HG02678 (cell line): ENCODE results near the gene DHX15.
"Not testable (repeated sequence)": the region's sequence is repeated elsewhere in the genome, so short reads cannot be mapped to it uniquely, and the experiment has no call there.

ENCODE experiments used
- ATAC-seq: cut with Tn5 transposase; IDR thresholded peaks from one replicate; pipeline ENCODE4 v1.9.1; 2021; ENCODE audit warnings: mild to moderate bottlenecking, moderate library complexity; ENCODE audit not compliant: unreplicated experiment

DHX15 gene

DNA sequence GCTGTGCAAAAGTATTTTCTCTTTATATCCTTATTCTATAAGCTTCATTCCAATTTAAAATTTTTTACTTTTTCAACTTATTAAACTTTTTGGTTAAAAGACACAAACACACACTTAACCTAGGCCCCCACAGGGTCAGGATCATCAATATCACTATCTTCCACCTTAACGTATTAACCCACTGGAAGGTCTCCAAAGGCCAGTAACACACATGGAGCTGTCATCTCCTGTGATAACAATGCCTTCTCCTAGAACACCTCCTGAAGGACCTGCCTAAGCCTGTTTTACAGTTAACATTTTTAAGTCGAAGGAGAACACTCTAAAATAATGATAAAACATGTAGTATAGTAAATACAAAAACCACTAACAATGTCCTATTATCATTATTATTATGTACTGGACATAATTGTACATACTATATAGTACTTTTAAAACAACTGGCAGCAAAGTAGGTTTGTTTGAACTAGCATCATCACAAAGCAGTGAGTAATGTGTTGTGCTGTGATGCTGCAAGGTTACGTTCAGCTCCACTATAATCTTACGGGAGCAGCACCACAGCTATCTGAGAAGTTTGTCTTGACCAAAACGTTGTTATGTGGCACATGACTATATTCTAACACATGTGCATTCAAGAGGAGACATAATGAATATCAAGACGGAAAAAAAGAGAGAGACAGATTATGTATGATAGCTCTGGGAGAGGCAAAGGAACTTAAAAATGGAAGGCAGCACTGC lies 33.7 kb downstream of the DHX15 start:
- no peak for ATAC-seq

DNA sequence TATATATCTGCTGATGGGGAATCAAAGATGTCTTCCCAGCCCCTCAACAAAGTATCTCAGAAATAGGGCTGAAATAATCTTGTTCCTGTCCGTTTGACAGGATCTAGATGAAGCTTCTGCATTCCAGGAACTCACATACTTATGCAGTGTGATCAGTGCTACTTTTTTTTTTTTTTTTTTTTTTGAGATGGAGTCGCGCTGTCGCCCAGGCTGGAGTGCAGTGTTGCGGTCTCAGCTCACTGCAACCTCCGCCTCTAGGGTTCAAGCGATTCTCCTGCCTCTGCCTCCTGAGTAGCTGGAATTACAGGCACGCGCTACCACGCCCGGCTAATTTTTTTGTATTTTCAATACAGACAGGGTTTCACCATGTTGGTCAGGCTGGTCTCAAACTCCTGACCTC lies 36.4 kb downstream of the DHX15 start:
- no peak for ATAC-seq

DNA sequence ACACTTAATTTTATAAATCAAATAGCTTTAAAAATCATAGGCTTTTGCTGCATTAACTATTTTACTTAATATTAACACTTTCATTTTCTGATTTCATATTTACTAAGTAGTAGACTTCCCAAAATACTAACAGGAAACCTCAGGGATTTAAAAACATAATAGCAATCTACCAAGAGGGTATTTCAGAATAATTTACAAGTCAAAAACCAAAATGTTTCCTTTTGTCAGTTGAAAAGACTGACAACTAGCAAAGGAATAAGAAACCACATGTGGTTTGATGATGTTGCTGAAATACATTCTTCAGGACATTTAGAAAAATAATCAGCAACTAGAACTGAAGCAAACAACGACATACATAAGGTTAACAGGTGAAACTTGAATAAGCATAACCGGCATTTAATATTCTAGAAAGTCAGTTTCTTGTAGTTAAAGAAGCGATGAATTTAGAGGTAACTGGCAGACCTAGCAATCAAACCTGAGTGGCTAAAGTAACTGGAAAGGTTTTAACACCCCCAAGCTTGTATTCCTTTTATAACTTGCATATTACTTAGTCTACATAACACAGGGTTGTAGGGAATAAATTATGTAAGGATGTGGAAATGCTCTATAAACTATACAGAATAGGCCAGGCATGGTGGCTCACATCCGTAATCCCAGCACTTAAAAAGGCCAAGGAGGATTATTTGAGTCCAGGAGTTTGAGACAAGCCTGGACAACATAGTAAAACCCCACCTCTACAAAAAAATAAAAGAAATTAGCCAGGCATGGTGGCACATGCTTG lies 40.0 kb downstream of the DHX15 start:
- ATAC-seq: no peak

DNA sequence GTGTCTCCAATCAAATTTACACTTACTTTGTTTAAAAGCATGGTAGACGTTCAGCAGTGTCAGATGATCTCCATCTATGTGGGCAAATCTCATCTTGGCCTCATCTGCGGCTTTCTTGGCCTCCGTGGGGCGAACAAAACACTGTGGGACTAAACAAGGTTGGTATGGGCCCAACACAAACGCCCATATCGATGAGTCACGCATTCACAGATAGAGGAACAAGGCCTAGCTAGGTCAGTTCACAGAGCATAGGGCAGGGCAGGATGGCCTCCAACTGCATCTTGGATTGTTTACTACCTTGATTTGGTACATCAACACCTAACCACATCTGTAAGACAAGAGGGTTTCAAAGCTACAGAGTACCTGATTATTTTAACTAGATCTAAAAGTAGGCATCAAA lies 47.3 kb downstream of the DHX15 start:
- ATAC-seq: no peak

DNA sequence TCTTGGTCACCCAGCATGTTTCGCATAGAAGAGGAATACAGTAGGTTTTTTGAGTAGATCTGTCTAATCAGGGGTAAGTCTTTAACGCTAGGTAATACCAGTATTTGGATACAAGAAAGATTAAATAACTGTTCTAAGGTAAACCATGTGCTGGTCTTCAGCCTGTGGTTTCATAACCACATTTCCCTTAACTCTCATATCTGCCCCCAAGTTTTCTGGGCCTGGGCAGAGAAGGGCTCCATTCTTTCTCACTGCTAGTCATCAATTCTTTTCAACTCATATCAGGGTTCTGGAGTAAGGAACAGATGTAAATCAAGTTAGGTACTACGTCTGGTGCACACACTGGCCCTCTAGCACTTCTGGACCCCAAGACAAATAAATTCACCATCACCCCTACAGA lies 49.0 kb downstream of the DHX15 start:
- ATAC-seq: no peak

DNA sequence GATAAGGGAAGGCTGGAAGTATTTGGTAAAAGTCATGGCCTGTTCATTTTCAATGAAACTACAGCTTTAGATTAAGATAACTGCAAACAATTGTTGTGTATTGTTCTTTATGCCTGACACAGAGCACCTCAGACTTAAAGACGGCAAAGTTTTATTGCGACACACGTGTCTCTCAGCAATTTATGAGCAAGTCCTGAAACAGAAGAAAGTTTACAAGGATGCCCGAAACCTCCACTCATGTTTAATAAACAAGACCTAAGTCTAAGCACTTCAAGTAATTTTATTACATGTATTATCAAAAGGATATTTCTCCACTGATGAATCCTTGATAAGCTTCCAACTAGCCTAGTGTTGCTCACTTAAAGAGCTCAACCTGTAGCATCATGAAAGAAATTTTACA lies 51.0 kb downstream of the DHX15 start:
- ATAC-seq: no peak

DNA sequence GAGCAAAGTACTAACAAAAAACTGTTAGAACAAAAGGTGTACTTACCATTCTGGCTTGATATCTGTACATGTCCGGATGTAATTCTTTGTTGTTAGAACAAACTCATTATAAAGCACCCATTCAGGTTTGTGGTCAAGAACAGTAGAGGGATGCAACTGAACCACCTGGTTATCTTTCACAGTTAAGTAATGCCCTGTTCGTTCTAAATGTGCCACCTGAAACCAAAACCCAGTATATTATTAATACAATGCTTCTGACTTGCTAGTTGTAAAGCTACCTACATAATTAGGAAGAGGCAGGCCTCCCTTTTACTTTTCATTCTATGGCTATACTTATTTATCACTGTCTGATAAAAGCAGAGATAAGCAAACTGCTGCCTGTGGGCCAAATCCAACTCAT lies 54.8 kb downstream of the DHX15 start:
- ATAC-seq: peak; percentile 91

DNA sequence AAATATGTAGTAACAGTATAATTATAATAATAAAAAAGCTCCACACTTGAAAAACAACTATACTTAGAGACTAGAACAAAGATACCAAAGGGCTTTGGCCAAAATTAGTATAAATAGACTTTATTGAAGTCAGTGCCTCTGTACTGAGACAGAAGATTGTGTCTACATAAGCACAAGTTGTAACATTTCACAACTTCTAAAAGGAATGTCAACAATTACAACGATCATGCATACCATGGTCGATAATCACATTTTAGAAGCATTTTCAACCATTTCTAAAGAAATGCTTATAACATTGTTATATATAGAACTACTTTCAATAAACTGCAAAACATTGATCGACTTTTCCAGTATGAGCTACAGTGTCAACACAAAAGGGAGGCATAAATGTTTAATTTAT lies 57.0 kb downstream of the DHX15 start:
- no peak for ATAC-seq

DNA sequence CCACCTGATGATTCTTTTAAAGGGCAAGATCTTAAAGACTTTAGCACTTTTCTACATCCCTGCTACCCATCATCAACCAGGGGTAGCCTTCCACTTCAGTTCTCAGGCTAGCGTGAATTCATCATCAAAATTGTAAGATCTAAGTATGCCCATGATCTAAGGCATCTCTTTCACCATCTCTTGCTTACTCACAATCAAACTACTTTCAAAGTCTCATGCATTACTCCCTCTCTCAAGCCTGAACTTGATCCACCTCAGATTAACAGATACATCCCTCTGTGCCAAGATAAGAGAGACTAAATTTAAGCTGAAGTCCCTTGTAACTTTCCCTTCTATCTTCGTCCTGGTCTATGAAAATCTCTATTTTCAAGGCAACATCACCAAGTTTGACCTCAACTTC lies 62.8 kb downstream of the DHX15 start:
- no peak for ATAC-seq

DNA sequence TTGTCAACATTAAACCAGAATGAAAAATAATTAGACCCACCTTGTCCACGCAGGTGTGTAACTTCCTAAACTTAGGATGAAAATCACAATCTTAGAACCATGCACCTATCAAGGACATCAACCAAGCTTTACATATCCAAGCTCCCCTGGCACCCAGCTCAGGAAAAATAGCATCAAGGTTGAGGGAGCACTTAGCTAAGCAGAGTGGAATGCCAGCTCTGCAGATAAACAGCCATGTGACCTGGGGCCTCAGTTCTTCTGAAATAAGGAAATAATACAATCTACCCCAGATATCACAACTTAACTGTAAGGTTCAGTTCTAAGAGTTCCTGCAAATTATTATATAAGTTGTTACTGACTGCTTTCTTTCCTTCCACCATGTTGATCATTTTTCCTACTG lies 64.7 kb downstream of the DHX15 start:
- ATAC-seq: no peak

DNA sequence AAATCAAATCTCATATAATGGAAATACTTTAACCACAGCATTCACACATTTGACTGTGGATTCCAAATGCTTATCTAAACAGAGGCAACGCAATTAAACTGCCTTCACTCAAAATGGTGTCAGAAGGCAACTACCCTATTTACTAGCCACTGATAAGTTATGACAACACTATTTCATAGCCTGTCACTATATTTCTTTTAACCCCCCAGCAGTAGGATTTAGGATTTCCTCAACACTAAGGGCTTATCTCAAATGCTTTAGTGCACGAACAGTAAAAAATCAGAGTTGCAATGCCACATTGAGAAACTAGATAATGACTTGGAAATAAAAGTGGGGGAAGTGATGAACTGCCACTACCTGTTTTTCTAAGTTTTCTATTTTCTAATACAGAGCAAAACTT lies 66.7 kb downstream of the DHX15 start:
- ATAC-seq: no peak

DNA sequence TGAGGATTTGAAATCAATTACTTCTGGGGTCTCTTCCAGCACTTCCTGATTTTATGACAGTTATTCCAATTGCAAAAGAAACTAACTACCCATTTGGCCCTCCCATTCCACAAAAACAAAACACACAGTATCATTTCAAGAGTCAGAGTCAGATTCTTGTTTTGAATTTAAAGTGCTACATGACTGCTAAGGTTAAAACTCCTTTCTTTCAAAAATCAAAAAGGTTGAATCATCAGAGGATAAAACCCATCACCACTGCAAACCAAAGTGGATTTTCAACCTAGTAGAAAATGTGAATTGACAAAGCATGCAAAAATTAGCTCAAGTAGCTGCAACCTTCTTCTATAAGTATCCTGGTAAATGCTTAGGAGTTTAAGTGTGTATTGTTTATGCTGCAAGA lies 67.4 kb downstream of the DHX15 start:
- no peak for ATAC-seq

DNA sequence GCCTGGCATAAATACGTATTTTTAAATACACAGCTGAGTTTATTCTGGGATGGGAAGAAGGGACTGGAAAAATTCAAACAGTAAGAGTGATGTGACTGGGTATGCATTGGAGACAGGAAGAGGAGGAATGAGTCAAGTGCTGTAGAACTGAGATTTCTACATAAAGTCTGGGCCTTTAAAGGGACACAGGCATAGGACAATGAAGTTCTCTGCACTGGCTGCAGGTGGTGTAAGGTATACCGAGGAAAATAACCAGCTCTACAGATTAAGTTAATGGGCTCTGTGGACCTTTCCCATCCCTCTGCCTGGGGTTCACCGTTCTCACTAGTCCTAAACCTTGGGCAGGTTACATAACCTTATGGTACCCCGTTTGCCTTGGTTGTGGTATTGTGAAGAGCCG lies 68.7 kb downstream of the DHX15 start:
- ATAC-seq: no peak

DNA sequence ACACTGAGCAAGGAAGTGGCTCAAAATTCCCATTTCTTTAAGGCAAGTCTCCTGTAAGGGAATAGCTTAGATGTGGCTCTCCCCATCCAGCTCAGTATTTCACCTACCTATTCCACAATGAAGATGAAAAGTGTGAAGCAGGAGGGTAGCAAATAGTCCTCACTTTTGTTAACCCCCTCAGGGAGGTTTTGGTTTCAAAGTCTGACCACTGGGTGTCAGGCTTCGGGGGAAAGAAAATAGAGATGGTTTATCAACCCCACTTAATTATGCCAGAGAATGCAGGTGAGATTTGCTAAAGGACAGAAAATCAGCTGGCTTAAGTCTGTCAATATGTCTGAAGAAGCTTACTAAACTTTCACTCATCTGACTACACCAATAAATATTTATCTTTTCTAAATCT lies 69.5 kb downstream of the DHX15 start:
- ATAC-seq: no peak

DNA sequence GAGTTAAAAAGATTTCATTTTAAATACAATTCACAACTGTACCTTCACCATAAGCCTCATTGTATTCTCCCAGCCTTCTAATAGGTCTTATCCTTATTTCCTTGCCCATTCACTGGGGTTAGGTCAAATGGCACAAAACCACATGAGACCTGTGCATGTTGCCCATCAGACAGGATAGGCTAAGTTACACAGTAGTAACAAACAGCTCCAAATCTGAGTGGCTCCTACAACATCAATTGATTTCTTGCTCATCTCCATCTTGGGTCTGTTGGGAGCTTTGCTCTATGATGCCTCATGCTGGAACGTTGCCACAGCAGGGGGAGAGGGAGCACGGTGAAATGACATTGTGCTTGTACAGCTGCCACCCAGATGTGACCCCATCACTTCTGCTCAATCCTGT lies 70.6 kb downstream of the DHX15 start:
- no peak for ATAC-seq

DNA sequence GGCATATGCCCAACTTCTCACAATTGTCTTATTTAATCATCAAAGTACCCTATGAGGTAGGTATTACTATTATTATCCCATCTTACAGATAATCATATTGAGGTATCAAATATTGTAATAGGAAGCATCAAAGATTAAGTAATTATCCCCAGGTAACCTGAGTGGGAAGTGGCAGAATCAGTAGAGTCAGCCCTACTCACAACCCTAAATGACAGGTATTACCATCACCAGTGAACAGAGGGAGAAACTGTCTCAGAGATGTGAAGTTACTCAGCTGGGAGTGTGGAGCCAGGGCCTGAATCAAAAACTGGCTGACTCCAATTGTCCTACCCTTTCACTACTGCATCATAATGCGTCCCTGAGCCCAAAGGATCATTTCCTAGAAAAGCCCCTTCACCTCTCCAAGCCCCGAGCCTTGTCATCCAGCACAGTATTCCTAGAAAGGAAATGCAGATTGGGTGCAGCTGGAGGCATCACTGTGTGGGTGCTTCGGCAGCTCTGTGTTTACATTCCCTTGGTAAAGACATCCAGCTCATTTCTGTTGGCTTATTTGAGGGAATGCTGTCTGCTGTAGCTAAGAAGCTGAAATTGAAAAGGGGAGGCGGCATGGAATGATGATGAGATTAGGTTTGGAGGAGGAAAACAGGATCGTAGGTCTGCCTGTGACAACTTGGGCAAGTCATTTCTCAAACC lies 72.8 kb downstream of the DHX15 start:
- no peak for ATAC-seq

DNA sequence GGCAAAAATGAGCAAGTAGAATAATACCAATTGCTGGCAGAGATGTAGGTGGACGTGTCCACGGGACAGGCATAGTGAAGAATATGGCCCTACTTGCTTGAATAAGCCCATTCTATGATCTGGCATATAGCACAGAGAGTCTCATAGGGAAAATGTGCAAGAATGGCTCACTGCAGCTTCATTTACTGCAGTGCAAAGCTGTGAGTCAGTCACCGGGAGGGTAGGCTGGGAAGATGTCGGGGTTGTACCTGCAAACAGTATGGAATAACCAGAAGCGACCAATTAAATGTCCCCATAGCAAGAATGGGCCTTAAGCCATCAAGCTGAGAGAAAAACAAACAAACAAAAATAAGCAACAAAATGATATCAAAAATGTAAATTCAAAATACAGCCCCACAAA lies 74.3 kb downstream of the DHX15 start:
- no peak for ATAC-seq

DNA sequence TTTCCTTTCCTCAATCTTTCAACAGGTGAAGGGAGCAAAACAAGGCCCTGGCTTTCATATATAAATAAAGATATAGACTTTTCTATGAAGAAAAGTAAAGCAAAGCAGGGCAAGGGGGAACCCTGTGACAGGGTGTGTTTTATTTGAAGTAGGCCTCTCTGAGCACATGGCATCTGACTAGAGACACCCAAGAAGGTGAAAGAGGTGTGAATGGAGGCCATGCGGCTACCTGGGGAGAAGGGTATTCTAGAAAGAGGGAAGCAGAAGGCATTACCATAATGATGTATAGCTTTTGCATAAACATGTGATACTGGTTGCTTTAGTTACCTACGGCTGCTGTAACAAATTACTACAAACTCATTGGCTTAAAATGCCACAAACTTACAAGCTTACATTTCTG lies 75.8 kb downstream of the DHX15 start:
- no peak for ATAC-seq

DNA sequence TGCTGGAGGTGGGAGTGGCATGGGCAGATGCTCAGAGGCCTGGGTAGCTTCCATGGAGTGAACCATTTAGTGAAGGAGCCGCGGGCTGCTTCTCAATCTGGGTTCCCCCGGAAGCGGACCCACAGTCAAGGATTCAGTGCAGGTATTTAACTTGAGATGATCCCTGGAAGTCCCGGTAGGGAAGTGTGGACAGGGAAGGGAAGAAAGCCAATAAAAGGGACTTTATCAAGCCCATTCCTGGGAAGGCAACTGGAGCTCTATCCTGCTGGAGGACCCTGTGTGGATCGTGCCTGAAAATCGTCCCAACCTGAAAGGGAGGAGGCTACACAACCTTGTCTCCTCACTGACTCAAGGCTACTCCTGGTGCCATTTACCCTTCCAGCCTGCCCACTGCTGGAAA lies 76.9 kb downstream of the DHX15 start:
- ATAC-seq: no peak

DNA sequence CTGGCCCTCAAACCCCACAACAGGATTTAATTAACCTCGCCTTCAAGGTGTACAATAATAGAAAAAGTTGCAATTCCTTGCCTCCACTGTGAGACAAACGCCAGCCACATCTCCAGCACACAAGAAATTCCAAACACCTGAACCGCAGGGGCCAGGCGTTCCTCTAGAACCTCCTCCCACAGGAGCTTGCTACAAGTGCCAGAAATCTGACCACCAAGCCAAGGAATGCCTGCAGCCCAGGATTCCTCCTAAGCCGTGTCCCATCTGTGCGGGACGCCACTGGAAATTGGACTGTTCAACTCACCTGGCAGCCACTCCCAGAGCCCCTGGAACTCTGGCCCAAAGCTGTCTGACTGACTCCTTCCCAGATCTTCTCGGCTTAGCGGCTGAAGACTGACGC lies 81.3 kb downstream of the DHX15 start:
- not testable (repeated sequence) for ATAC-seq

DNA sequence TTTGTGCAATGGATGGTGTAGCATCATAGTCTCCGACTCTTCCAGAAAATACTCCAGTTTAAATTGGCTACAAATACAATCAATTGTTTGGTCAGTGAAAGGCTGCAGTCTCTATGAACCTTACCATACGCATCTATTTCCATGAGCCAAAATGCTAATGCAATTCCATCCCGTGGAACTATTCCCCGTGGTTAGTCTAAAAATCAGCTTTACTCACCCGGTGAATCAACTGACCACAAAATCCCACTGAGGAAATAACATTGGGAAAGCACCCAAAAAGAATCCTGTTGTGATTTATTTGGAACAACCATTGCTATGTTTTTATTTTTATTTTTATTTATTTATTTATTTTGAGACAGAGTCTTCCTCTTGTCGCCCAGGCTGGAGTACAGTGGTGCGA lies 87.1 kb downstream of the DHX15 start:
- ATAC-seq: no peak

DNA sequence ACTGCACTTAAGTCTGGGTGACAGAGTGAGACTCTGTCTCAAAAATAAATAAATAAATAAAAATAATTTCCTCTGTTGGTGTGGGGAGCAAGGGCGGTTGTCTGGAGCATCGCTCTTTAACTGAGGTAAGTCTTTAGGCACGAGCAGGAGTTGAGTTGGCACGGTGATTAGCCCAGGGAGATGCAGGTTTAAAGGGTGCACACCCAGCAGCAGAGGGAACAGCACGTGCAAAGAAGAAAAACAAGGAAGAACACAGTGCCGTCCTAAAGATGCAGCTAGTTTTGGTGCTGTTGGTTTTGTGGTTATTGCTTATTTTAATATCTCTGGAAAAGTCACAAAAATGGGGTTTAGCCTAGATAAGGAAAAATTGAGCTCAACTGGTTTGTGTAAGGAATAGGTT lies 87.8 kb downstream of the DHX15 start:
- ATAC-seq: no peak
